HepG2 (cell line): Measurements from ENCODE around the gene PRKAR2B. TPM values are rescaled to one million over a fixed set of nuclear protein-coding genes. Genes with fewer than 3 reads are reported as not detected.

Source experiments
- ATAC-seq: fragments of 200-7000 bp; cut with Tn5 transposase; 3 replicates; pipeline ENCODE4 v1.9.1; 2020; ENCODE audit warnings: mild to moderate bottlenecking, moderate library complexity
- BruUV-seq: library from RNA; stranded (reverse); fragments of 400-500 nt; replicated peaks from 2 replicates; lab custom pipeline; 2021; lab: Mats Ljungman, UMichigan
- CTCF ChIA-PET: fragments of 300-600 bp; formaldehyde crosslinking; extraction: SDS; loops from one replicate; lab custom pipeline; 2021; ENCODE audit warnings: low total read pairs, inconsistent platforms, low intra/inter-chr PET ratio; lab: Yijun Ruan, JAX
- POLR2A ChIA-PET: fragments of 350-600 bp; sonication (Branson Sonifier 250); formaldehyde crosslinking; loops from one replicate; lab custom pipeline; 2020; ENCODE audit warnings: antibody characterized with exemption, inconsistent platforms; lab: Yijun Ruan, JAX
- DNase-seq: peaks from one replicate; pipeline ENCODE4 v3.0.0-alpha.2; 2015; ENCODE audit warnings: low spot score
- FAIRE-seq: peaks from 3 replicates; lab custom pipeline; 2011; peaks lifted over from hg19 to GRCh38; lab: Jason Lieb, UNC
- H2AFZ ChIP-seq: one replicate; pipeline ENCODE4 v1.6.1; 2011; ENCODE audit warnings: low read length, inconsistent platforms
- H3K27ac ChIP-seq: fragments of 300-600 bp; 3 replicates; pipeline ENCODE4 v1.8.0; 2011; ENCODE audit warnings: mixed run types, mild to moderate bottlenecking, mixed read lengths, low read length, inconsistent platforms; ENCODE audit not compliant: insufficient read depth; ENCODE audit errors: extremely low read length
- H3K27me3 ChIP-seq, 2 experiments: fragments of 200-600 bp in 1 of 2; 2 replicates in 1 of 2; 3 replicates in 1 of 2; pipeline versions ENCODE4 v1.6.0 to v1.8.0; 2011; ENCODE audit warnings: low read length in 2 of 2, mild to moderate bottlenecking in 2 of 2, moderate library complexity in 2 of 2, inconsistent platforms in 1 of 2; ENCODE audit not compliant: insufficient read depth in 2 of 2, control insufficient read depth in 1 of 2
- H3K36me3 ChIP-seq, 2 experiments: fragments of 200-600 bp in 1 of 2; replicated peaks in 1 of 2; 2 replicates in 1 of 2; 3 replicates in 1 of 2; pipeline versions ENCODE4 v1.5.1 to v1.8.0; 2011; ENCODE audit warnings: low read length in 2 of 2, inconsistent platforms in 1 of 2; ENCODE audit not compliant: insufficient read depth in 2 of 2, control insufficient read depth in 1 of 2
- H3K4me1 ChIP-seq: 2 replicates; pipeline ENCODE4 v1.5.1; 2012; ENCODE audit warnings: low read length, inconsistent platforms; ENCODE audit not compliant: insufficient read depth
- H3K4me2 ChIP-seq: 2 replicates; pipeline ENCODE4 v1.6.0; 2011; ENCODE audit warnings: low read depth, low read length, inconsistent platforms
- H3K4me3 ChIP-seq, 3 experiments: fragments of 200-600 bp in 1 of 3; sonication (generic), shearing (Covaris generic) in 1 of 3; replicated peaks in 1 of 3; 2 replicates each; pipeline ENCODE4 v1.5.1; 2011 to 2016; ENCODE audit warnings: low read length in 3 of 3, inconsistent platforms in 2 of 3, low read depth in 2 of 3, mild to moderate bottlenecking in 2 of 3, control low read depth in 1 of 3, mixed read lengths in 1 of 3; ENCODE audit not compliant: insufficient read depth in 1 of 3
- H3K79me2 ChIP-seq: one replicate; pipeline ENCODE4 v1.6.1; 2011; ENCODE audit warnings: low read length, inconsistent platforms; ENCODE audit not compliant: insufficient read depth
- H3K9ac ChIP-seq: 2 replicates; pipeline ENCODE4 v1.6.0; 2011; ENCODE audit warnings: mild to moderate bottlenecking, low read depth, low read length, inconsistent platforms; ENCODE audit not compliant: insufficient read depth
- H3K9me3 ChIP-seq: 2 replicates; pipeline ENCODE4 v1.5.1; 2012; ENCODE audit warnings: mild to moderate bottlenecking, low read length
- H4K20me1 ChIP-seq: 2 replicates; pipeline ENCODE4 v1.6.0; 2011; ENCODE audit warnings: inconsistent platforms, mild to moderate bottlenecking, low read length, moderate library complexity; ENCODE audit not compliant: insufficient read depth
- ATF3 ChIP-seq: sonication (generic); formaldehyde crosslinking; IDR thresholded peaks from 2 replicates; pipeline ENCODE4 v1.4.0; 2020; ENCODE audit warnings: missing genetic modification reagents
- ATF6 ChIP-seq: sonication (generic); formaldehyde crosslinking; conservative IDR thresholded peaks from 2 replicates; pipeline ENCODE4 v1.4.0; 2020; ENCODE audit warnings: missing genetic modification reagents
- CEBPG ChIP-seq: IDR thresholded peaks from 2 replicates; pipeline ENCODE4 v1.6.1; 2016
- GZF1 ChIP-seq: sonication (generic); formaldehyde crosslinking; IDR thresholded peaks from 2 replicates; pipeline ENCODE4 v1.5.1; 2020; ENCODE audit warnings: mild to moderate bottlenecking, missing genetic modification reagents
- NKX3-1 ChIP-seq: sonication (generic); formaldehyde crosslinking; IDR thresholded peaks from 2 replicates; pipeline ENCODE4 v1.5.0; 2020; ENCODE audit warnings: missing genetic modification reagents
- ZBTB26 ChIP-seq: IDR thresholded peaks from 2 replicates; pipeline ENCODE4 v1.6.1; 2016; ENCODE audit warnings: missing compliant biosample characterization, missing genetic modification reagents, borderline replicate concordance
- ZBTB33 ChIP-seq: sonication (generic); formaldehyde crosslinking; IDR thresholded peaks from 2 replicates; pipeline ENCODE4 v1.4.0; 2020; ENCODE audit warnings: missing genetic modification reagents
- WGBS: methylation state at CpG from one replicate; pipeline ENCODE4 v1.1.6; 2017; ENCODE audit warnings: low lambda C conversion rate; 5-methylcytosine and 5-hydroxymethylcytosine counted together
- in situ Hi-C: cut with HindIII; loops from 2 replicates; pipeline ENCODE4 v1.10.0; 2017; ENCODE audit warnings: low pct_unique_long_range_greater_than_20kb; ENCODE audit not compliant: extremely low pct_ligation_motif_present
- intact Hi-C: fragments of 100-400 bp; cut with micrococcal nuclease; formaldehyde crosslinking; loops from one replicate; pipeline ENCODE4 v1.10.0; 2022; ENCODE audit not compliant: unreplicated experiment
- polyA plus RNA-seq, 8 experiments: library from polyadenylated mRNA; depleted of rRNA in 3 of 8; stranded (reverse) in 7 of 8; unstranded in 1 of 8; fragments of >200 nt; fragmentation: Illumina TruSeq in 4 of 8; extraction: Trizol in 4 of 8; gene quantifications; 2 replicates each; pipeline versions ENCODE4 v1.2.1 to v1.2.3, GENCODE V29; 2011 to 2016; ENCODE audit warnings: low read depth in 4 of 8, missing spikeins in 1 of 8, mixed read lengths in 1 of 8; ENCODE audit not compliant: insufficient read depth in 1 of 8
- total RNA-seq, 5 experiments: library from RNA; depleted of rRNA; stranded (reverse); fragments of >200 nt; fragmentation: Illumina TruSeq; extraction: Trizol; gene quantifications; 2 replicates each; pipeline ENCODE4 v1.2.3, GENCODE V29; 2016; ENCODE audit warnings: low read depth in 1 of 5

PRKAR2B gene
- total and polyA plus RNA-seq, 2 of the 13 experiments (the other 11 are each of a cell fraction or from before 2014, with no cell fraction given), result not detected

GRCh38 chr7:107119376-107120105 is 75.0 kb downstream of the PRKAR2B start:
- no TSS peak for BruUV-seq
- in situ Hi-C loops (no loop called here), intact Hi-C loops (no loop called here)
- Histone ChIP-seq H3K27me3 (0 out of 5 replicates have a peak, but pooled peaks cover 0 to 4% of the 10 kb centered on the region in 2 experiments), H3K36me3 (no peaks in the 10 kb centered on the region), H3K4me3 (no peak overlapping the region), H3K27ac (no peak overlapping the region), H3K4me1 (no peaks in the 10 kb centered on the region), H4K20me1 (no peaks in the 10 kb centered on the region), H2AFZ (no peak overlapping the region), H3K4me2 (no peak overlapping the region), H3K9ac (no peak overlapping the region), H3K9me3 (no peaks in the 10 kb centered on the region), H3K79me2 (no peaks in the 10 kb centered on the region)
- ChIA-PET CTCF (no interaction called here), POLR2A (no interaction called here)
- ATAC-seq (no peak), FAIRE-seq (no peak), DNase-seq (no peak)
- TF ChIP-seq NKX3-1 (CRISPR knock-in tag), result no peak
- no peak for TF ChIP-seq ATF3 (CRISPR knock-in tag)
- TF ChIP-seq ATF6 (CRISPR knock-in tag), result no peak
- TF ChIP-seq CEBPG (CRISPR knock-in tag), result no peak
- no peak for TF ChIP-seq ZBTB33 (CRISPR knock-in tag)
- TF ChIP-seq ZBTB26, result no peak
- TF ChIP-seq GZF1 (CRISPR knock-in tag), result no peak
- 17% methylated on average over 6 of the region's 6 CpGs for WGBS
